CD4-positive, alpha-beta T cell (primary cell): ENCODE measurements around the gene OR52K2. TPM values are rescaled to one million over a fixed set of nuclear protein-coding genes. Genes with fewer than 3 reads are reported as not detected.

Source experiments
- ATAC-seq: fragments of 200-7000 bp; cut with Tn5 transposase; one replicate; pipeline ENCODE4 v1.10.0; 2022; ENCODE audit warnings: mild to moderate bottlenecking; ENCODE audit not compliant: poor library complexity
- CTCF ChIA-PET: fragments of 350-600 bp; sonication (Branson Sonifier 250); formaldehyde crosslinking; loops from one replicate; lab custom pipeline; 2021; ENCODE audit warnings: antibody characterized with exemption, inconsistent platforms; lab: Charles Lee
- POLR2A ChIA-PET: fragments of 350-600 bp; sonication (Branson Sonifier 250); formaldehyde crosslinking; loops from one replicate; lab custom pipeline; 2021; ENCODE audit warnings: antibody characterized with exemption, inconsistent platforms; lab: Charles Lee
- DNase-seq, 14 experiments: peaks; one replicate each; pipeline ENCODE4 v3.0.0-alpha.2; 2013 to 2020; ENCODE audit warnings: mixed read lengths in 2 of 14
- H3K27ac ChIP-seq, 2 donors: one replicate each; pipeline versions ENCODE4 v1.5.1 to v1.7.0; 2013; ENCODE audit warnings: low read length in 2 of 2, low read depth in 1 of 2, mild to moderate bottlenecking in 1 of 2
- H3K27me3 ChIP-seq, 2 experiments: 1 replicate in 1 of 2; 2 replicates in 1 of 2; pipeline versions ENCODE4 v1.6.1 to v1.7.0; 2013; ENCODE audit warnings: low read length in 2 of 2, control low read depth in 1 of 2, mild to moderate bottlenecking in 1 of 2, moderate library complexity in 1 of 2; ENCODE audit not compliant: insufficient read depth in 2 of 2, control insufficient read depth in 1 of 2
- H3K36me3 ChIP-seq: one replicate; pipeline ENCODE4 v1.6.1; 2013; ENCODE audit warnings: low read length, control low read depth; ENCODE audit not compliant: insufficient read depth
- H3K4me1 ChIP-seq: one replicate; pipeline ENCODE4 v1.6.1; 2013; ENCODE audit warnings: low read length, control low read depth; ENCODE audit not compliant: insufficient read depth
- H3K4me3 ChIP-seq: one replicate; pipeline ENCODE4 v1.5.1; 2013; ENCODE audit warnings: mild to moderate bottlenecking, low read length, moderate library complexity
- H3K9me3 ChIP-seq, 2 experiments: 1 replicate in 1 of 2; 2 replicates in 1 of 2; pipeline versions ENCODE4 v1.6.1 to v1.7.0; 2013; ENCODE audit warnings: low read length in 2 of 2, mild to moderate bottlenecking in 2 of 2, control low read depth in 1 of 2, moderate library complexity in 1 of 2; ENCODE audit not compliant: control insufficient read depth in 1 of 2, insufficient read depth in 1 of 2
- H3K27ac Mint-ChIP-seq: one replicate; pipeline ENCODE4 v1.8.0; 2020; ENCODE audit warnings: mixed read lengths
- H3K27me3 Mint-ChIP-seq: one replicate; pipeline ENCODE4 v1.8.0; 2021; ENCODE audit warnings: mixed read lengths
- H3K36me3 Mint-ChIP-seq: one replicate; pipeline ENCODE4 v1.8.0; 2021; ENCODE audit warnings: low read depth, mixed read lengths
- H3K4me1 Mint-ChIP-seq: one replicate; pipeline ENCODE4 v1.8.0; 2021; ENCODE audit warnings: low read depth, mixed read lengths
- H3K4me3 Mint-ChIP-seq: one replicate; pipeline ENCODE4 v1.8.0; 2020; ENCODE audit warnings: mild to moderate bottlenecking, mixed read lengths
- H3K9me3 Mint-ChIP-seq: one replicate; pipeline ENCODE4 v1.8.0; 2020; ENCODE audit warnings: mixed read lengths
- intact Hi-C, 2 experiments: fragments of 100-400 bp; cut with DNase I in 1 of 2; cut with micrococcal nuclease in 1 of 2; formaldehyde crosslinking; loops; one replicate each; pipeline versions ENCODE4 v1.15.1 to v1.9.0; 2023 to 2025; cut with DNase I, micrococcal nuclease
- total RNA-seq, 174 experiments: library from RNA in 2 of 174; stranded (reverse) in 2 of 174; gene quantifications; one replicate each; pipeline ENCODE4 v1.2.3 and lab custom pipeline; 2021 to 2026
- TF ChIP-seq, protein P1 (sequence below): fragments of 200-600 bp; IDR thresholded peaks from one replicate; pipeline ENCODE4 v1.8.0; 2022; ENCODE audit warnings: antibody characterized with exemption, mild to moderate bottlenecking

OR52K2 gene
- total RNA-seq, 2 experiments from 2014 or later, result not detected

DNA sequence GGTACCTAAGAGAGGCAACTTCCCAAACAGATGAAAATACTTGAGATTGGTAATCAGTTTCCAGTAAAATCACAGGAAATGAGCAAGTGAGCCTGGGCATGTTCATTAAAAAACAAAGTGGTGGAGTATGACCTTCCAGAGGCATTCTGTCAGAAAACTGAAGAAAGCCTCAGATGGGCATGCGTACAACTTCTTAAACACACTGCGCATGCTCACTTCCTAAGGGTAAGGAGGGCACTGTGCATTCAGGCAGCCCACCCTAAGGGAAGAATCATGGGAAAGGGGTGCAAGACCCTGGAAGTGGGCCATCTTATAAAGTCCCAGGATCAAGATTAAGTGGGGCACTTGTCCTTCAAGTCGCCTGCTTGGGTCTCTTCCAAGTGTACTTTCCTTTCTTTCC lies 4.0 kb downstream of the OR52K2 start:
- H3K27ac Mint-ChIP-seq, result no peak overlapping the region
- no peaks in the 10 kb centered on the region for H3K4me1 Mint-ChIP-seq
- Histone ChIP-seq H3K27me3 (peaks cover 2 to 6% of the 10 kb centered on the region in 2 experiments), H3K9me3 (no peaks in the 10 kb centered on the region), H3K36me3 (no peaks in the 10 kb centered on the region), H3K4me3 (no peak overlapping the region), H3K4me1 (no peaks in the 10 kb centered on the region), H3K27ac (no peak overlapping the region)
- H3K27me3 Mint-ChIP-seq, result peaks cover 4% of the 10 kb centered on the region
- ChIA-PET CTCF (no interaction called here), POLR2A (no interaction called here)
- H3K36me3 Mint-ChIP-seq, result no peaks in the 10 kb centered on the region
- TF ChIP-seq, protein P1, sequence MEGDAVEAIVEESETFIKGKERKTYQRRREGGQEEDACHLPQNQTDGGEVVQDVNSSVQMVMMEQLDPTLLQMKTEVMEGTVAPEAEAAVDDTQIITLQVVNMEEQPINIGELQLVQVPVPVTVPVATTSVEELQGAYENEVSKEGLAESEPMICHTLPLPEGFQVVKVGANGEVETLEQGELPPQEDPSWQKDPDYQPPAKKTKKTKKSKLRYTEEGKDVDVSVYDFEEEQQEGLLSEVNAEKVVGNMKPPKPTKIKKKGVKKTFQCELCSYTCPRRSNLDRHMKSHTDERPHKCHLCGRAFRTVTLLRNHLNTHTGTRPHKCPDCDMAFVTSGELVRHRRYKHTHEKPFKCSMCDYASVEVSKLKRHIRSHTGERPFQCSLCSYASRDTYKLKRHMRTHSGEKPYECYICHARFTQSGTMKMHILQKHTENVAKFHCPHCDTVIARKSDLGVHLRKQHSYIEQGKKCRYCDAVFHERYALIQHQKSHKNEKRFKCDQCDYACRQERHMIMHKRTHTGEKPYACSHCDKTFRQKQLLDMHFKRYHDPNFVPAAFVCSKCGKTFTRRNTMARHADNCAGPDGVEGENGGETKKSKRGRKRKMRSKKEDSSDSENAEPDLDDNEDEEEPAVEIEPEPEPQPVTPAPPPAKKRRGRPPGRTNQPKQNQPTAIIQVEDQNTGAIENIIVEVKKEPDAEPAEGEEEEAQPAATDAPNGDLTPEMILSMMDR, result no peak
- H3K9me3 Mint-ChIP-seq, result no peaks in the 10 kb centered on the region
- ATAC-seq (no peak), DNase-seq (no peak)
- no peak overlapping the region for H3K4me3 Mint-ChIP-seq
- intact Hi-C loops, result no loop called here

DNA sequence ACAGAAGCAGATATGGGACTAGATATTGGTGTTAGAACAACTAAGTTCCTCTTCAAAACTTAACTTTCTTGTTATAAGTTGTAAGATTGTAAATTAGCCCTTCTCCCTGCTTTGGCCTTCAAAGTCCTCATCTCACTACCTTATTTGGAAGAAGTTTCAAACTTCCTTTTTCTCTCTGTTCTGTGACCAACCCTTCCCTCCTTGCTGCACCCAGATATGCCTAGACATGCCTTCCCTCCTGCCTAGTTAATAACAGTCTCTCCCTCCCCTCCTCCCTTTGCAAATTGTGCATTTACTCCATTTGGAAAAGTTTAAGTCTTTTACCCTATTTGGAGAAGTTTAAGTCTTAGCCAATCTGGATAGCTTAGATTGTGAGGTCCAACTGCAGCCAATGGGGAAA lies 4.9 kb downstream of the OR52K2 start:
- no peak overlapping the region for H3K27ac ChIP-seq
- no peak overlapping the region for H3K4me3 Mint-ChIP-seq
- H3K27ac Mint-ChIP-seq, result no peak overlapping the region
- peaks cover 2% of the 10 kb centered on the region for H3K4me1 Mint-ChIP-seq
- no peaks in the 10 kb centered on the region for H3K36me3 ChIP-seq
- DNase-seq, result no peak
- H3K36me3 Mint-ChIP-seq, result no peaks in the 10 kb centered on the region
- intact Hi-C loops, result no loop called here
- ChIA-PET POLR2A (no interaction called here), CTCF (no interaction called here)
- no peaks in the 10 kb centered on the region for H3K9me3 Mint-ChIP-seq
- peaks cover 2 to 6% of the 10 kb centered on the region in 2 experiments for H3K27me3 ChIP-seq
- H3K9me3 ChIP-seq, result no peaks in the 10 kb centered on the region
- TF ChIP-seq, protein P1, result no peak
- no peaks in the 10 kb centered on the region for H3K4me1 ChIP-seq
- H3K4me3 ChIP-seq, result no peak overlapping the region
- ATAC-seq, result no peak
- H3K27me3 Mint-ChIP-seq, result peaks cover 9% of the 10 kb centered on the region

DNA sequence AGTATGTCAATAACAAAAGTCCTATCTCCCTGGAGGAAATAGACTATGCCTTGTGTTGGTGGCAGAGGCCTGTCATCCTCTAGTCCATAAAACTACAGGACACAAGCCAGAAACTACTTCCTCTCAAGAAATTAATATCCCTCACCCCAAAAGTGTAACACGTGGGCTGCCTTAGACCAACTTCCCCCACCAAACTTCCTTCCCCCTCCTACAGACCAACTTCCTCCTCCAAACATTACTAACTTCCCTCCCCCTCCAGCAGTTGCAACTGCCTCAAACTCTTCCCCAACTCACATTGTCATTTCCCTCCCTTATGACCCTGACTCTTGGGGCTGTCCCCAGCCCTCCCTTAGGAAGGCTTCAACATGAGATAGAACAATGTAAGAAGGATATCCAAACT lies 6.3 kb downstream of the OR52K2 start:
- peaks cover 3% of the 10 kb centered on the region for H3K4me1 ChIP-seq
- Mint-ChIP-seq H3K36me3 (no peaks in the 10 kb centered on the region), H3K4me3 (no peak overlapping the region), H3K27me3 (peaks cover 10% of the 10 kb centered on the region), H3K9me3 (no peaks in the 10 kb centered on the region), H3K27ac (no peak overlapping the region), H3K4me1 (peaks cover 6% of the 10 kb centered on the region)
- no peaks in the 10 kb centered on the region for H3K9me3 ChIP-seq
- CTCF ChIA-PET, result no interaction called here
- peaks cover 2 to 6% of the 10 kb centered on the region in 2 experiments for H3K27me3 ChIP-seq
- ATAC-seq (no peak), DNase-seq (peak in 3 of 14 experiments; percentile 16 to 71 (median 55))
- no peak overlapping the region for H3K27ac ChIP-seq
- no peak overlapping the region for H3K4me3 ChIP-seq
- TF ChIP-seq, protein P1, result no peak
- POLR2A ChIA-PET, result no interaction called here
- no peaks in the 10 kb centered on the region for H3K36me3 ChIP-seq
- intact Hi-C loops, result no loop called here
